Stomach (tissue), 9 donors: ENCODE results near the gene MEF2A. TPM values are rescaled to one million over a fixed set of nuclear protein-coding genes. Genes with fewer than 3 reads are reported as not detected.

ENCODE experiments used
- DNase-seq, 2 donors: peaks; one replicate each; pipeline versions ENCODE4 v3.0.0 to v3.0.0-alpha.2; 2013 to 2019
- H3K27ac ChIP-seq, 5 donors: fragments of 200-600 bp in 4 of 5; sonication (generic) in 4 of 5; one replicate each; pipeline ENCODE4 v1.5.1; 2013 to 2019; ENCODE audit warnings: mild to moderate bottlenecking in 1 of 5, moderate library complexity in 1 of 5
- H3K27me3 ChIP-seq, 3 donors: fragments of 200-600 bp; sonication (generic); one replicate each; pipeline ENCODE4 v1.5.1; 2017 to 2019; ENCODE audit warnings: mixed run types in 1 of 3
- H3K36me3 ChIP-seq, 4 donors: fragments of 200-600 bp; sonication (generic); 1 replicate in 3 of 4; 2 replicates in 1 of 4; pipeline ENCODE4 v1.5.1; 2016 to 2019
- H3K4me1 ChIP-seq, 4 donors: fragments of 200-600 bp; sonication (generic); one replicate each; pipeline ENCODE4 v1.5.1; 2016 to 2019
- H3K4me3 ChIP-seq, 4 donors: fragments of 200-600 bp; sonication (generic) in 3 of 4; one replicate each; pipeline ENCODE4 v1.5.1; 2016 to 2019; ENCODE audit warnings: mild to moderate bottlenecking in 1 of 4
- H3K9me3 ChIP-seq, 4 donors: fragments of 200-600 bp; sonication (generic); one replicate each; pipeline ENCODE4 v1.5.1; 2016 to 2019
- EP300 ChIP-seq: sonication (generic); formaldehyde crosslinking; IDR thresholded peaks from one replicate; pipeline ENCODE4 v1.6.1; 2017; ENCODE audit warnings: antibody characterized with exemption
- POLR2A ChIP-seq, 4 donors: fragments of 450-650 bp; IDR thresholded peaks; one replicate each; pipeline ENCODE4 v1.6.1; 2016; ENCODE audit warnings: antibody characterized with exemption in 4 of 4, control low read depth in 2 of 4, mild to moderate bottlenecking in 1 of 4, moderate library complexity in 1 of 4
- POLR2AphosphoS5 ChIP-seq, 3 donors: sonication (generic); formaldehyde crosslinking; IDR thresholded peaks; one replicate each; pipeline ENCODE4 v1.6.1; 2016; ENCODE audit warnings: antibody characterized with exemption in 3 of 3
- WGBS, 5 donors: extraction: QIAGEN DNeasy Blood & Tissue Kit in 3 of 5; methylation state at CpG; one replicate each; pipeline versions ENCODE4 v1.1.5 to v1.1.7; 2013 to 2018; 5-methylcytosine and 5-hydroxymethylcytosine counted together
- intact Hi-C: fragments of 100-400 bp; cut with DNase I; formaldehyde crosslinking; loops from one replicate; pipeline ENCODE4 v1.15.1; 2023; ENCODE audit warnings: low total_unique reads
- polyA plus RNA-seq, 3 donors: library from polyadenylated mRNA; stranded (reverse); fragments of 200-250 nt; gene quantifications; one replicate each; pipeline ENCODE4 v1.2.3, GENCODE V29; 2013
- total RNA-seq, 5 donors: library from RNA; depleted of rRNA; stranded (reverse); fragments of >200 nt; gene quantifications; one replicate each; pipeline versions ENCODE4 v1.1.0 to v1.2.3, GENCODE V29; 2014 to 2016
- TF ChIP-seq, protein P1 (sequence below), 7 experiments: fragments of 450-650 bp in 4 of 7; fragments of 200-600 bp in 3 of 7; sonication (generic) in 3 of 7; IDR thresholded peaks; one replicate each; pipeline ENCODE4 v1.5.1; 2016 to 2019; ENCODE audit warnings: antibody characterized with exemption in 7 of 7, control low read depth in 2 of 7, mild to moderate bottlenecking in 1 of 7
- donor health status: healthy with polysubstance abuse.
- donor health status: Bipolar disorder and iron deficiency.
- donor health status: healthy.

MEF2A gene
- total and polyA plus RNA-seq, 8 donors, result 11.0 to 85.2 (median 26.7) TPM

DNA sequence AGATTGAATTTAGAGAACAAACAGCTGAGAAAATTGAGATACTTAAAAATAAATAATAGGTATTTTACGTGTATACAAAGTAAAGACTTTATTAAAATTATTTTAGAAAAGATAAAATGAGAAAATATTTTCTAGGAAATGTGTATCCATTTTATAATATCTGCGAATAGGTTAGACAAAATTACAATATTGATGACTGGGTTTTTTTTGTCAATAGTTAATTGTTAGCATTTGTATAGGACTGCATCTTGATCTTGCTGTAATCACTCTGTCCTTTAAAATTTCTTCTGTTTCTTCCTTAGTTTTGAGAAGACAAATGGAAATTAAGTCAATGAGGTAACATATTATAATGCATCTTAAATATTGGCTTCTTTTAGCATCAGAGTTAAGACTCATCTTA lies 50.3 kb downstream of the MEF2A start:
- no peak for TF ChIP-seq EP300
- no peak for TF ChIP-seq POLR2A (IDR thresholded peaks at IDR 0.05)
- TF ChIP-seq POLR2AphosphoS5 (IDR thresholded peaks at IDR 0.05), result no peak
- TF ChIP-seq, protein P1, sequence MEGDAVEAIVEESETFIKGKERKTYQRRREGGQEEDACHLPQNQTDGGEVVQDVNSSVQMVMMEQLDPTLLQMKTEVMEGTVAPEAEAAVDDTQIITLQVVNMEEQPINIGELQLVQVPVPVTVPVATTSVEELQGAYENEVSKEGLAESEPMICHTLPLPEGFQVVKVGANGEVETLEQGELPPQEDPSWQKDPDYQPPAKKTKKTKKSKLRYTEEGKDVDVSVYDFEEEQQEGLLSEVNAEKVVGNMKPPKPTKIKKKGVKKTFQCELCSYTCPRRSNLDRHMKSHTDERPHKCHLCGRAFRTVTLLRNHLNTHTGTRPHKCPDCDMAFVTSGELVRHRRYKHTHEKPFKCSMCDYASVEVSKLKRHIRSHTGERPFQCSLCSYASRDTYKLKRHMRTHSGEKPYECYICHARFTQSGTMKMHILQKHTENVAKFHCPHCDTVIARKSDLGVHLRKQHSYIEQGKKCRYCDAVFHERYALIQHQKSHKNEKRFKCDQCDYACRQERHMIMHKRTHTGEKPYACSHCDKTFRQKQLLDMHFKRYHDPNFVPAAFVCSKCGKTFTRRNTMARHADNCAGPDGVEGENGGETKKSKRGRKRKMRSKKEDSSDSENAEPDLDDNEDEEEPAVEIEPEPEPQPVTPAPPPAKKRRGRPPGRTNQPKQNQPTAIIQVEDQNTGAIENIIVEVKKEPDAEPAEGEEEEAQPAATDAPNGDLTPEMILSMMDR (IDR thresholded peaks at IDR 0.05), result no peak
- intact Hi-C loops, result no loop called here
- 91 to 98% (median 95%) methylated on average over 2 of the region's 2 CpGs for WGBS, 5 donors
- H3K27me3 ChIP-seq, result no peaks in the 10 kb centered on the region
- H3K9me3 ChIP-seq, result no peaks in the 10 kb centered on the region
- no peak for DNase-seq
- H3K4me1 ChIP-seq, result peaks cover 42 to 96% (median 66%) of the 10 kb centered on the region in 4 donors
- H3K36me3 ChIP-seq, result no peaks in the 10 kb centered on the region
- no peak overlapping the region for H3K4me3 ChIP-seq
- no peak overlapping the region for H3K27ac ChIP-seq

DNA sequence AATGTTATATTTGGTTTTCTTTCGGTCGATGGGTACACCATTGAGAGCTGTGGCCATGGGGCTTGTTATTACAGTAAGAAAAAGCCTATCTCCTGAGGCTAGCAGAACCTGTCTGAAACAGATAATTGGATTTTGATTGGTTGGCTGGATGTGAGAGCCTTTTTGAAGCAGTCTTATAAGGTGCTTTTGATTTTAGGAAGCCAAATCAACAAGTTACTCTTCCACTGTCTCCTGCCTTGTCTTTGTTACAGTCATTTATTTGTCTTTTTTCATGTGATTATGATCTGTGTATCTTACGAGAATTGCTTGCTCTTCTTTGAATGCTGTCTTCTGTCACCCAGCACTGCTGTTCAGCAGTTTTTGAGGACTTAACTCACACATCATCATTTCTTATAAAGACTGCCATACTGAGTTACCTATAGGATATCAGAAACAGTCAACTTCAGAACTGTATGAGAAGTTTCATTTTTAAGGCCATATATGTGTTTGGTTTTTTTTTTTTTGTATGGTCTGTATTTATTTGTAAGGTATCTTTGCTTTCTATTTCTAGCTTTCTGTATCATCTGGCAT lies 51.1 kb downstream of the MEF2A start:
- WGBS, 5 donors, result 82 to 90% (median 87%) methylated on average over 3 of the region's 3 CpGs
- Histone ChIP-seq H3K27me3 (no peaks in the 10 kb centered on the region), H3K4me1 (peaks cover 42 to 94% (median 66%) of the 10 kb centered on the region in 4 donors), H3K36me3 (no peaks in the 10 kb centered on the region), H3K27ac (no peak overlapping the region), H3K9me3 (no peaks in the 10 kb centered on the region), H3K4me3 (no peak overlapping the region)
- no peak for DNase-seq
- intact Hi-C loops, result no loop called here
- TF ChIP-seq, protein P1 (IDR thresholded peaks at IDR 0.05), result no peak
- TF ChIP-seq POLR2AphosphoS5 (IDR thresholded peaks at IDR 0.05) (no peak), EP300 (no peak)

DNA sequence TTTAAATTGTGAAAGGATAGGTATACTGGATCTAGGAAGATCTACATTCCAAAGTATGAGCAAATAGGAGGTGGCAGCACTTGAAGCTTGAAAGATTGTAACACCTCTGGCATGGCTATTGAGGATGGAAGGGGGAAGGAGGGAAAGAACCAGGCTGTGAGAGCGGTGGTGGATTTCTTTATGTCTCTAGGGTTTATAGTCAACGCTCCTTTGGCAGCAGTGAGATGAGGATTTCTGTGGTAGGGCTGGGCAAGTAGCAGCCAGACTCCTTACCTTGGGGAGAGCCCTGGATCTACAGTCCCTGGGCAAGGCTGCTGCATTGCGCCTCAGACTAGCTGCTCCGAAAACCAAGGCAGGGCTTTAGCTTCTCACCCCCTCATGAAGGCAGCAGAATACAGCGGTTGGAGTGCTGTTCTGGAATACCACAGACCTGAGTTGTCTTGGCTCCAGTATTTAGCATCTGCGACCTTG lies 53.2 kb downstream of the MEF2A start:
- WGBS, 5 donors, result 73 to 85% (median 76%) methylated on average over 6 of the region's 6 CpGs

DNA sequence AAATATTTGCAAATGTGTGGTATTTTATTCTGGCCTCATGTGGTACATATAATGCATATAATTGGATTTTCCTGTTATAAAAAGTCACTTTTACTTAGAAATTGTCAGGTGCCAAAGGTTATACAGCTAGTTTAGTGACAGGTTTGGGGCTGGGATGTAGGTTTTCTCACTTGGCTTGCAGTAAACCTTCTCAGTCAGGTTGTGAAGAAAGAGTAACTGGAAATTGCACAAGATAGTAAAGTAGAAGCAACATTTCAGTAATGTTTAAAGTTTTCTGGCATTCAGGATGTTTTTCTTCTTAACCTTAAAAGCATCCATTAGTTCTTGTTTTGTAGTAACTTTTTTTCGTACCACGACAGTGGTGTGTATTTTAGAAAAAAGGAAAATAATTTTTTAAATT lies 53.9 kb downstream of the MEF2A start:
- intact Hi-C loops, result no loop called here
- peak overlapping the region in 3 of 5 donors; percentile 27 to 75 (median 72) for H3K27ac ChIP-seq

More for the DNA sequence above, 53.2 kb downstream of the MEF2A start:
- no peaks in the 10 kb centered on the region for H3K36me3 ChIP-seq
- H3K4me3 ChIP-seq, result no peak overlapping the region
- H3K4me1 ChIP-seq, result peaks cover 31 to 80% (median 55%) of the 10 kb centered on the region in 4 donors
- H3K9me3 ChIP-seq, result no peaks in the 10 kb centered on the region
- TF ChIP-seq POLR2A (IDR thresholded peaks at IDR 0.05), result no peak
- TF ChIP-seq POLR2AphosphoS5 (IDR thresholded peaks at IDR 0.05), result no peak
- TF ChIP-seq, protein P1 (IDR thresholded peaks at IDR 0.05), result no peak
- no peak for TF ChIP-seq EP300
- no peaks in the 10 kb centered on the region for H3K27me3 ChIP-seq
- intact Hi-C loops, result no loop called here
- H3K27ac ChIP-seq, result peak overlapping the region; percentile 3 to 75 (median 5)
- DNase-seq, result no peak

More for the DNA sequence above, 53.9 kb downstream of the MEF2A start:
- no peak overlapping the region for H3K4me3 ChIP-seq
- H3K9me3 ChIP-seq, result no peaks in the 10 kb centered on the region
- DNase-seq, result no peak
- H3K4me1 ChIP-seq, result peaks cover 23 to 72% (median 48%) of the 10 kb centered on the region in 4 donors
- H3K36me3 ChIP-seq, result no peaks in the 10 kb centered on the region
- 61 to 84% (median 78%) methylated on average over 2 of the region's 2 CpGs for WGBS, 5 donors
- no peak for TF ChIP-seq POLR2A (IDR thresholded peaks at IDR 0.05)
- TF ChIP-seq POLR2AphosphoS5 (IDR thresholded peaks at IDR 0.05), result no peak
- TF ChIP-seq EP300, result no peak
- TF ChIP-seq, protein P1 (IDR thresholded peaks at IDR 0.05), result no peak
- H3K27me3 ChIP-seq, result no peaks in the 10 kb centered on the region
